Testis (tissue), 3 donors: ENCODE results near the gene OCIAD2. TPM values are rescaled to one million over a fixed set of nuclear protein-coding genes. Genes with fewer than 3 reads are reported as not detected.

Source experiments
- DNase-seq: peaks from one replicate; pipeline ENCODE4 v3.0.0-alpha.2; 2019
- H3K27ac ChIP-seq, 2 donors: fragments of 200-600 bp; sonication (generic); one replicate each; pipeline ENCODE4 v1.5.1; 2019
- H3K27me3 ChIP-seq: fragments of 200-600 bp; sonication (generic); one replicate; pipeline ENCODE4 v1.5.1; 2019
- H3K36me3 ChIP-seq: fragments of 200-600 bp; sonication (generic); one replicate; pipeline ENCODE4 v1.5.1; 2017; ENCODE audit warnings: low read depth; ENCODE audit errors: missing control alignments
- H3K4me1 ChIP-seq: fragments of 200-600 bp; sonication (generic); one replicate; pipeline ENCODE4 v1.5.1; 2019
- H3K4me3 ChIP-seq, 2 donors: fragments of 200-600 bp; sonication (generic); one replicate each; pipeline ENCODE4 v1.5.1; 2017 to 2019
- H3K9me3 ChIP-seq: fragments of 200-600 bp; sonication (generic); one replicate; pipeline ENCODE4 v1.5.1; 2017
- CTCF ChIP-seq, 3 experiments: fragments of 450-650 bp in 2 of 3; fragments of 200-600 bp in 1 of 3; sonication (generic) in 1 of 3; IDR thresholded peaks; one replicate each; pipeline ENCODE4 v1.5.1; 2016 to 2019; ENCODE audit warnings: antibody characterized with exemption in 3 of 3, mild to moderate bottlenecking in 2 of 3, moderate library complexity in 1 of 3
- POLR2A ChIP-seq: fragments of 450-650 bp; IDR thresholded peaks from one replicate; pipeline ENCODE4 v1.6.1; 2017; ENCODE audit warnings: antibody characterized with exemption, mild to moderate bottlenecking, moderate library complexity
- WGBS, 2 donors: methylation state at CpG; one replicate each; pipeline ENCODE4 v1.1.5; 2018; 5-methylcytosine and 5-hydroxymethylcytosine counted together
- intact Hi-C: fragments of 100-400 bp; cut with DNase I; formaldehyde crosslinking; loops from one replicate; pipeline ENCODE4 v1.15.1; 2023; ENCODE audit warnings: low total_unique reads
- polyA plus RNA-seq: library from polyadenylated mRNA; stranded (reverse); fragments of 350-450 nt; fragmentation: Illumina TruSeq; extraction: RNeasy Lipid Tissue Mini Kit (QIAGEN cat#74804); gene quantifications from one replicate; pipeline ENCODE4 v1.2.3, GENCODE V29; 2014; ENCODE audit warnings: low read depth, low replicate concordance; ENCODE audit not compliant: insufficient read depth
- total RNA-seq, 2 donors: library from RNA; depleted of rRNA; stranded (reverse); fragments of >200 nt; gene quantifications; one replicate each; pipeline ENCODE4 v1.2.3, GENCODE V29; 2016

The OCIAD2 gene
- total and polyA plus RNA-seq, 3 donors from 2014 or later = 12.9 to 26.5 (median 15.9) TPM

DNA sequence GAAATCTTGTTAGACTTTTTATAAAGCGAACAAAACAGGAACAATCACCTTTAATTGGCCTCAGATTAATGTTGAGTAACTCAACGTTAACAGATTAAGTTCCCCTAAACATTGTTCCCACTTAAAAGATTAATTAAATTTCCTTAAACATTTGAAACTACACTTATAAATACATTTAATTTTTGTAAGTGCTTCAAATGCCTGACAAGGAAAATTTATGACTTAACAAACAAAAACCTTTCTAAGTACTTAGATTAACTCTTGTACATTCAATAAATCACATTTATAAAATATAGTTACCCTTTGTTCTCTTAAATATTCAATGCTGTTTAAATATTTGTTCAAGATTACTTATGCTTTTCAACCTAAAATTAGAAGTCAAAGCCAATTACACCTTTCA lies 39.4 kb upstream of the OCIAD2 start:
- Histone ChIP-seq H3K27ac (no peak overlapping the region), H3K4me3 (no peak overlapping the region), H3K36me3 (no peaks in the 10 kb centered on the region), H3K4me1 (no peaks in the 10 kb centered on the region), H3K27me3 (no peaks in the 10 kb centered on the region), H3K9me3 (no peaks in the 10 kb centered on the region)
- no peak for DNase-seq
- WGBS, 2 donors = 74 to 76% methylated on average over 2 of the region's 2 CpGs
- TF ChIP-seq POLR2A (no peak), CTCF (IDR thresholded peaks at IDR 0.05) (no peak)
- intact Hi-C loops = no loop called here

GRCh38 chr4:48944756-48945241 lies 38.2 kb upstream of the OCIAD2 start:
- H3K27me3 ChIP-seq = no peaks in the 10 kb centered on the region
- no peaks in the 10 kb centered on the region for H3K4me1 ChIP-seq
- no peaks in the 10 kb centered on the region for H3K36me3 ChIP-seq
- 45 to 58% methylated on average over 6 of the region's 6 CpGs for WGBS, 2 donors
- no peak overlapping the region for H3K27ac ChIP-seq
- no peaks in the 10 kb centered on the region for H3K9me3 ChIP-seq
- intact Hi-C loops = no loop called here
- H3K4me3 ChIP-seq = no peak overlapping the region
- peak; percentile 71 for DNase-seq
- TF ChIP-seq CTCF (IDR thresholded peaks at IDR 0.05) = peak in 1 of 3 experiments; percentile 48
- TF ChIP-seq POLR2A = no peak

GRCh38 chr4:48944252-48944651 lies 37.7 kb upstream of the OCIAD2 start:
- no peak overlapping the region for H3K27ac ChIP-seq
- H3K27me3 ChIP-seq = no peaks in the 10 kb centered on the region
- WGBS, 2 donors = 57 to 62% methylated on average over 8 of the region's 8 CpGs
- H3K4me1 ChIP-seq = no peaks in the 10 kb centered on the region
- no peaks in the 10 kb centered on the region for H3K9me3 ChIP-seq
- no peaks in the 10 kb centered on the region for H3K36me3 ChIP-seq
- no peak for DNase-seq
- intact Hi-C loops = no loop called here
- TF ChIP-seq POLR2A (no peak), CTCF (IDR thresholded peaks at IDR 0.05) (no peak)
- no peak overlapping the region for H3K4me3 ChIP-seq

DNA sequence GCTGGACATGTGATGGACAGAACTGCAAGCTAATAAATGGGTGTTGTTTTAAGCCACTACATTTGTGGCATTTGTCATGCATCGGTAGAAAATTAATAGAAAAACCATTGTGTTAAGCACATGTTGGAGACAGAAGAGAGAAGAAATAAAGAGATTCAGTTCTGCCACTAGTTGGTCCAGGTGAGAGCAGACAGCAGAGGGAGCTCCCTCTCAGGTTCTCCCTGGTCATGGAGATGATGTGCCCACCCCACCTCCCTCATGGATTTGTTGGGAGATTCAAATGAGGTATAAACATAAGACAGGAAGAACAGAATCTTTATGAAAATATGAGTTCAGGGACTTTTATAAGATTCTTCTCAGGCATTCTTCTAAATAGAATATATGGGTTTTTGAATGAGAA lies 36.8 kb upstream of the OCIAD2 start:
- Histone ChIP-seq H3K27ac (no peak overlapping the region), H3K4me3 (no peak overlapping the region), H3K36me3 (no peaks in the 10 kb centered on the region), H3K9me3 (no peaks in the 10 kb centered on the region), H3K4me1 (no peaks in the 10 kb centered on the region), H3K27me3 (no peaks in the 10 kb centered on the region)
- no peak for DNase-seq
- TF ChIP-seq CTCF (IDR thresholded peaks at IDR 0.05) = no peak
- TF ChIP-seq POLR2A = no peak
- intact Hi-C loops = no loop called here
- WGBS, 2 donors = 67 to 83% methylated on average over 1 of the region's 1 CpG

DNA sequence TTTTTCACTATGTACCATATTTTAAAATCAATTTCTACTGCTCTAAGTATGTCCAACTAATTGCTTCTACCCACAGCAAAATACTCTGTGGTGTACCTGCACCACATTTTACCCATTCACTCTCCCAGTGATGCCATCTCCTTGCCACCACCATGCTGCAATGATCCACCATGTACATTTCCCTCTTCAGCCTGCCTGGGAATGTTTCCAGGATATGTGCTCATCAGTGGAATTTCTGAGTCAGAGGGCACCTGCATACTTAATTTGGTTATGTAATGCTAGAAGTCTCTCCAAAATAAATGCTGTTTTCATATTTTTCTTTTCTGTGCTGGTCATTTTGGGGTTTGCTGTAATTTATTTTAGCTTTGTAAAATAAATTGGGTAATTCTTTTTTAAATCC lies 33.2 kb upstream of the OCIAD2 start:
- Histone ChIP-seq H3K9me3 (no peaks in the 10 kb centered on the region), H3K27me3 (no peaks in the 10 kb centered on the region), H3K4me1 (no peaks in the 10 kb centered on the region), H3K36me3 (no peaks in the 10 kb centered on the region), H3K4me3 (no peak overlapping the region), H3K27ac (no peak overlapping the region)
- TF ChIP-seq POLR2A = no peak
- no peak for TF ChIP-seq CTCF (IDR thresholded peaks at IDR 0.05)
- DNase-seq = no peak
- intact Hi-C loops = no loop called here
